Common myeloid progenitor, CD34-positive (primary cell): Measurements from ENCODE around the gene OSBPL2.

Experiments
- CTCF ChIA-PET: fragments of 350-600 bp; sonication (Branson Sonifier 250); formaldehyde crosslinking; loops from one replicate; lab custom pipeline; 2021; ENCODE audit warnings: antibody characterized with exemption; lab: Charles Lee
- POLR2A ChIA-PET: fragments of 350-600 bp; sonication (Branson Sonifier 250); formaldehyde crosslinking; loops from one replicate; lab custom pipeline; 2021; ENCODE audit warnings: antibody characterized with exemption; lab: Charles Lee
- DNase-seq, 3 donors: peaks; one replicate each; pipeline versions ENCODE4 v3.0.0 to v3.0.0-alpha.2; 2013
- H3K27ac ChIP-seq, 2 experiments: 1 replicate in 1 of 2; 2 replicates in 1 of 2; pipeline ENCODE4 v1.7.0; 2013; ENCODE audit warnings: inconsistent platforms in 2 of 2, low read length in 2 of 2, mild to moderate bottlenecking in 2 of 2, low read depth in 1 of 2, moderate library complexity in 1 of 2; ENCODE audit not compliant: severe bottlenecking in 2 of 2, insufficient read depth in 1 of 2, poor library complexity in 1 of 2
- H3K27me3 ChIP-seq, 5 experiments: replicated peaks in 2 of 5; 1 replicate in 3 of 5; 2 replicates in 2 of 5; pipeline versions ENCODE4 v1.6.1 to v1.7.0; 2013; ENCODE audit warnings: low read length in 4 of 5, mild to moderate bottlenecking in 2 of 5, moderate library complexity in 2 of 5, inconsistent platforms in 1 of 5; ENCODE audit not compliant: insufficient read depth in 5 of 5, control insufficient read depth in 4 of 5
- H3K36me3 ChIP-seq, 4 experiments: 1 replicate in 2 of 4; 2 replicates in 2 of 4; pipeline versions ENCODE4 v1.6.1 to v1.7.0; 2013; ENCODE audit warnings: low read length in 3 of 4, control low read depth in 1 of 4, mild to moderate bottlenecking in 1 of 4; ENCODE audit not compliant: control insufficient read depth in 4 of 4, insufficient read depth in 4 of 4
- H3K4me1 ChIP-seq, 4 experiments: 1 replicate in 3 of 4; 2 replicates in 1 of 4; pipeline versions ENCODE4 v1.6.1 to v1.7.1; 2013; ENCODE audit warnings: low read length in 3 of 4, mild to moderate bottlenecking in 3 of 4, control low read depth in 1 of 4, inconsistent platforms in 1 of 4, moderate library complexity in 1 of 4; ENCODE audit not compliant: control insufficient read depth in 4 of 4, insufficient read depth in 4 of 4; ENCODE audit errors: control extremely low read depth in 1 of 4
- H3K4me3 ChIP-seq, 7 experiments: 1 replicate in 4 of 7; 2 replicates in 3 of 7; pipeline versions ENCODE4 v1.5.1 to v1.7.0; 2013; ENCODE audit warnings: mild to moderate bottlenecking in 7 of 7, low read length in 6 of 7, moderate library complexity in 6 of 7, inconsistent platforms in 2 of 7, low read depth in 2 of 7, control low read depth in 1 of 7; ENCODE audit not compliant: insufficient read depth in 4 of 7, control insufficient read depth in 1 of 7; ENCODE audit errors: extremely low read depth in 1 of 7
- H3K9me3 ChIP-seq, 5 experiments: 1 replicate in 4 of 5; 2 replicates in 1 of 5; pipeline versions ENCODE4 v1.6.1 to v1.7.1; 2013; ENCODE audit warnings: low read length in 4 of 5, mild to moderate bottlenecking in 2 of 5, inconsistent platforms in 1 of 5, low read depth in 1 of 5, moderate library complexity in 1 of 5; ENCODE audit not compliant: control insufficient read depth in 4 of 5, insufficient read depth in 2 of 5; ENCODE audit errors: control extremely low read depth in 1 of 5
- WGBS: methylation state at CpG from one replicate; pipeline ENCODE4 v1.1.5; 2013; ENCODE audit not compliant: insufficient coverage; 5-methylcytosine and 5-hydroxymethylcytosine counted together

The OSBPL2 gene

GRCh38 chr20:62296724-62297448 is 58.6 kb downstream of the OSBPL2 start:
- Histone ChIP-seq H3K27me3 (no peaks in the 10 kb centered on the region), H3K4me3 (no peak overlapping the region), H3K27ac (no peak overlapping the region), H3K9me3 (no peaks in the 10 kb centered on the region), H3K36me3 (peaks cover 0 to 41% (median 19%) of the 10 kb centered on the region in 4 experiments), H3K4me1 (peaks cover 0 to 1% (median 0%) of the 10 kb centered on the region in 4 experiments)
- 95% methylated on average over 28 of the region's 30 CpGs for WGBS
- ChIA-PET CTCF (interaction anchor here (0.8 to 1.9 kb wide), 4 partner anchors 10 to 86 kb away, joined by 3 to 8 read pairs (median 6); no protein-coding TSS in a partner anchor), POLR2A (no interaction called here)
- DNase-seq, result no peak

GRCh38 chr20:62297449-62298227 is 59.3 kb downstream of the OSBPL2 start:
- 95% methylated on average over 29 of the region's 29 CpGs for WGBS
- no peak for DNase-seq
- Histone ChIP-seq H3K36me3 (peaks cover 0 to 38% (median 16%) of the 10 kb centered on the region in 4 experiments), H3K4me3 (no peak overlapping the region), H3K4me1 (peaks cover 0 to 5% (median 3%) of the 10 kb centered on the region in 4 experiments), H3K27me3 (no peaks in the 10 kb centered on the region), H3K27ac (no peak overlapping the region), H3K9me3 (no peaks in the 10 kb centered on the region)
- POLR2A ChIA-PET, result no interaction called here
- CTCF ChIA-PET, result interaction anchor here (1.6 to 1.9 kb wide), 2 partner anchors 9 to 85 kb away, joined by 6 read pairs; no protein-coding TSS in a partner anchor

- no peaks in the 10 kb centered on the region for H3K9me3 ChIP-seq
- DNase-seq, result no peak
- peaks cover 0 to 34% (median 16%) of the 10 kb centered on the region in 4 experiments for H3K36me3 ChIP-seq
- WGBS, result 95% methylated on average over 26 of the region's 33 CpGs
- H3K27me3 ChIP-seq, result no peaks in the 10 kb centered on the region
- H3K4me1 ChIP-seq, result peaks cover 0 to 9% (median 5%) of the 10 kb centered on the region in 4 experiments
- no peak overlapping the region for H3K27ac ChIP-seq
- no peak overlapping the region for H3K4me3 ChIP-seq
- POLR2A ChIA-PET, result interaction anchor here (0.7 kb wide), 1 partner anchor 46 kb away, joined by 5 read pairs; no protein-coding TSS in a partner anchor
- CTCF ChIA-PET, result interaction anchor here (1.9 to 2.8 kb wide), 2 partner anchors 84 kb away, joined by 6 to 24 read pairs; no protein-coding TSS in a partner anchor
These were observed 60.4 kb downstream of the OSBPL2 start for GRCh38 chr20:62298577-62299249.

GRCh38 chr20:62299666-62300236 is 61.4 kb downstream of the OSBPL2 start:
- WGBS, result 96% methylated on average over 11 of the region's 12 CpGs
- H3K27ac ChIP-seq, result no peak overlapping the region
- peaks cover 0 to 29% (median 16%) of the 10 kb centered on the region in 4 experiments for H3K36me3 ChIP-seq
- ChIA-PET POLR2A (interaction anchor here (0.7 kb wide), 1 partner anchor 45 kb away, joined by 5 read pairs; no protein-coding TSS in a partner anchor), CTCF (interaction anchor here (2.8 kb wide), 1 partner anchor 83 kb away, joined by 24 read pairs; no protein-coding TSS in a partner anchor)
- H3K4me1 ChIP-seq, result peaks cover 5 to 19% (median 16%) of the 10 kb centered on the region in 4 experiments
- no peak for DNase-seq
- no peak overlapping the region for H3K4me3 ChIP-seq
- H3K9me3 ChIP-seq, result no peaks in the 10 kb centered on the region
- no peaks in the 10 kb centered on the region for H3K27me3 ChIP-seq

- ChIA-PET CTCF (interaction anchor here (0.6 to 2.8 kb wide), 5 partner anchors 16 to 317 kb away, joined by 3 to 24 read pairs (median 4); no protein-coding TSS in a partner anchor), POLR2A (no interaction called here)
- WGBS, result 97% methylated on average over 11 of the region's 11 CpGs
- Histone ChIP-seq H3K9me3 (no peaks in the 10 kb centered on the region), H3K4me1 (peaks cover 5 to 25% (median 21%) of the 10 kb centered on the region in 4 experiments), H3K27ac (no peak overlapping the region), H3K4me3 (no peak overlapping the region), H3K36me3 (peaks cover 0 to 31% (median 19%) of the 10 kb centered on the region in 4 experiments), H3K27me3 (no peaks in the 10 kb centered on the region)
- no peak for DNase-seq
These were observed 62.0 kb downstream of the OSBPL2 start for GRCh38 chr20:62300319-62300718.

- peak overlapping the region in 1 of 7 experiments; percentile 89 for H3K4me3 ChIP-seq
- H3K36me3 ChIP-seq, result peaks cover 0 to 31% (median 25%) of the 10 kb centered on the region in 4 experiments
- H3K27ac ChIP-seq, result no peak overlapping the region
- peaks cover 5 to 25% (median 22%) of the 10 kb centered on the region in 4 experiments for H3K4me1 ChIP-seq
- 98% methylated on average over 8 of the region's 11 CpGs for WGBS
- CTCF ChIA-PET, result interaction anchor here (0.6 to 2.8 kb wide), 11 partner anchors 9 to 316 kb away, joined by 3 to 24 read pairs (median 3); no protein-coding TSS in a partner anchor
- no peak for DNase-seq
- POLR2A ChIA-PET, result no interaction called here
- H3K9me3 ChIP-seq, result no peaks in the 10 kb centered on the region
- no peaks in the 10 kb centered on the region for H3K27me3 ChIP-seq
These were observed 62.9 kb downstream of the OSBPL2 start for GRCh38 chr20:62301111-62301668.
